Endothelial cell (in vitro differentiated cells): ENCODE results near the gene SLC39A2. TPM values are rescaled to one million over a fixed set of nuclear protein-coding genes. Genes with fewer than 3 reads are reported as not detected.
"Not testable (repeated sequence)": the region's sequence is repeated elsewhere in the genome, so short reads cannot be mapped to it uniquely, and the experiment has no call there.

Experiments
- DNase-seq: peaks from one replicate; pipeline ENCODE4 v3.0.0; 2021; ENCODE audit warnings: low spot score
- H3K27ac Mint-ChIP-seq: one replicate; pipeline ENCODE4 v1.8.0; 2021; ENCODE audit warnings: mixed read lengths, inconsistent platforms; ENCODE audit not compliant: unreplicated experiment
- H3K27me3 Mint-ChIP-seq: one replicate; pipeline ENCODE4 v1.8.0; 2021; ENCODE audit warnings: mild to moderate bottlenecking, moderate library complexity, mixed read lengths, inconsistent platforms; ENCODE audit not compliant: unreplicated experiment
- H3K36me3 Mint-ChIP-seq: one replicate; pipeline ENCODE4 v1.8.0; 2021; ENCODE audit warnings: mild to moderate bottlenecking, low read depth, mixed read lengths, inconsistent platforms; ENCODE audit not compliant: unreplicated experiment
- H3K4me1 Mint-ChIP-seq: one replicate; pipeline ENCODE4 v1.8.0; 2021; ENCODE audit warnings: mild to moderate bottlenecking, mixed read lengths, inconsistent platforms; ENCODE audit not compliant: unreplicated experiment
- H3K4me3 Mint-ChIP-seq: one replicate; pipeline ENCODE4 v1.8.0; 2021; ENCODE audit warnings: mild to moderate bottlenecking, mixed read lengths, inconsistent platforms; ENCODE audit not compliant: unreplicated experiment
- H3K9me3 Mint-ChIP-seq: one replicate; pipeline ENCODE4 v1.8.0; 2021; ENCODE audit warnings: mixed read lengths, inconsistent platforms; ENCODE audit not compliant: unreplicated experiment
- CTCF ChIP-seq: fragments of 200-600 bp; sonication (generic); IDR thresholded peaks from one replicate; pipeline ENCODE4 v1.5.0; 2021; ENCODE audit warnings: antibody characterized with exemption; ENCODE audit not compliant: unreplicated experiment
- long read RNA-seq: library from polyadenylated mRNA; unstranded; transcript quantifications from one replicate; pipeline ENCODE4 v2.0.0, GENCODE V29; 2020; ENCODE audit not compliant: unreplicated experiment
- total RNA-seq: library from RNA; stranded (reverse); fragmentation: NEBNext Ultra II Directional; extraction: Animal tissue kit (Norgen Biotek cat#: 25700); gene quantifications from one replicate; pipeline ENCODE4 v1.2.1, GENCODE V29; 2021; ENCODE audit not compliant: unreplicated experiment

The SLC39A2 gene
- not detected for total RNA-seq
- long read RNA-seq: 0 reads

- H3K27me3 Mint-ChIP-seq: no peaks in the 10 kb centered on the region
- H3K9me3 Mint-ChIP-seq: no peaks in the 10 kb centered on the region
- TF ChIP-seq CTCF: no peak
- H3K4me3 Mint-ChIP-seq: no peak within 1 kb of the TSS
- no peak for DNase-seq
- no peak within 1 kb of the TSS for H3K27ac Mint-ChIP-seq
- peaks cover 14% of the 10 kb centered on the region for H3K4me1 Mint-ChIP-seq
- H3K36me3 Mint-ChIP-seq: peaks cover 14% of the 10 kb centered on the region
These were observed at the start of gene SLC39A2 for GRCh38 chr14:20998674-20999366. Gene SLC39A2 (plus strand): TSS chr14:20999293. CDS start chr14:20999447, 154 bp downstream.

GRCh38 chr14:20954736-20955537 lies 44.2 kb upstream of the SLC39A2 start, which contains the start of gene RNASE2:
Gene RNASE2 (plus strand): TSS chr14:20955487. CDS start chr14:20955772, 285 bp downstream.
- H3K9me3 Mint-ChIP-seq, H3K4me3 Mint-ChIP-seq, H3K4me1 Mint-ChIP-seq: not testable (repeated sequence)

GRCh38 chr14:20955538-20955873 lies 43.6 kb upstream of the SLC39A2 start:
- not testable (repeated sequence) for H3K36me3 Mint-ChIP-seq, H3K27me3 Mint-ChIP-seq, H3K4me1 Mint-ChIP-seq, H3K27ac Mint-ChIP-seq, H3K9me3 Mint-ChIP-seq, H3K4me3 Mint-ChIP-seq, DNase-seq

More at GRCh38 chr14:20954736-20955537, 44.2 kb upstream of the SLC39A2 start, which contains the start of gene RNASE2:
- H3K27me3 Mint-ChIP-seq, DNase-seq, H3K36me3 Mint-ChIP-seq, H3K27ac Mint-ChIP-seq: not testable (repeated sequence)

GRCh38 chr14:20956376-20956976 lies 42.6 kb upstream of the SLC39A2 start:
- TF ChIP-seq CTCF: no peak
- no peak for DNase-seq
- Mint-ChIP-seq H3K36me3 (no peaks in the 10 kb centered on the region), H3K27ac (no peak overlapping the region), H3K9me3 (no peaks in the 10 kb centered on the region), H3K4me3 (no peak overlapping the region), H3K27me3 (no peaks in the 10 kb centered on the region), H3K4me1 (peaks cover 4% of the 10 kb centered on the region)

GRCh38 chr14:20958946-20959345 lies 40.1 kb upstream of the SLC39A2 start:
- H3K4me1 Mint-ChIP-seq, DNase-seq, H3K27ac Mint-ChIP-seq, H3K27me3 Mint-ChIP-seq, H3K36me3 Mint-ChIP-seq, H3K9me3 Mint-ChIP-seq, H3K4me3 Mint-ChIP-seq: not testable (repeated sequence)

GRCh38 chr14:20969336-20969735 lies 29.8 kb upstream of the SLC39A2 start:
- H3K9me3 Mint-ChIP-seq: no peaks in the 10 kb centered on the region
- H3K4me3 Mint-ChIP-seq: no peak overlapping the region
- DNase-seq: no peak
- H3K36me3 Mint-ChIP-seq: no peaks in the 10 kb centered on the region
- H3K27ac Mint-ChIP-seq: no peak overlapping the region
- TF ChIP-seq CTCF: no peak
- H3K4me1 Mint-ChIP-seq: peaks cover 23% of the 10 kb centered on the region
- H3K27me3 Mint-ChIP-seq: peaks cover 1% of the 10 kb centered on the region
